G401.6 (cell line): Measurements from ENCODE around the gene NKIRAS2.
"Not testable (repeated sequence)": the region's sequence is repeated elsewhere in the genome, so short reads cannot be mapped to it uniquely, and the experiment has no call there.

Source experiments
- FAIRE-seq: peaks from 2 replicates; lab custom pipeline; 2012; peaks lifted over from hg19 to GRCh38; lab: Jason Lieb, UNC

The NKIRAS2 gene

GRCh38 chr17:41998497-41998896 lies 21.4 kb upstream of the NKIRAS2 start:
- FAIRE-seq, result no peak

GRCh38 chr17:42000413-42001133 lies 19.3 kb upstream of the NKIRAS2 start:
- FAIRE-seq, result no peak

GRCh38 chr17:42001729-42002128 lies 18.2 kb upstream of the NKIRAS2 start:
- no peak for FAIRE-seq

GRCh38 chr17:42002175-42002791 lies 17.6 kb upstream of the NKIRAS2 start:
- no peak for FAIRE-seq

GRCh38 chr17:42002792-42003301 lies 17.0 kb upstream of the NKIRAS2 start:
- FAIRE-seq, result no peak

- no peak for FAIRE-seq
These were observed 14.7 kb upstream of the NKIRAS2 start for GRCh38 chr17:42005166-42005565.

- FAIRE-seq, result no peak
These were observed 10.7 kb upstream of the NKIRAS2 start for GRCh38 chr17:42009170-42009569.

- not testable (repeated sequence) for FAIRE-seq
These were observed 9.6 kb upstream of the NKIRAS2 start for GRCh38 chr17:42010266-42010680.

- FAIRE-seq, result no peak
These were observed 8.9 kb upstream of the NKIRAS2 start for GRCh38 chr17:42010898-42011516.

- FAIRE-seq, result not testable (repeated sequence)
These were observed 7.5 kb upstream of the NKIRAS2 start for GRCh38 chr17:42012363-42012762.

- FAIRE-seq, result not testable (repeated sequence)
These were observed 6.2 kb upstream of the NKIRAS2 start for GRCh38 chr17:42013740-42014139.

- no peak for FAIRE-seq
These were observed 3.5 kb upstream of the NKIRAS2 start for GRCh38 chr17:42016411-42016831.

GRCh38 chr17:42016941-42017865 lies 2.7 kb upstream of the NKIRAS2 start, which contains the start of gene DNAJC7:
Gene DNAJC7, minus strand, starts transcription at chr17:42017439. Its CDS starts 23 bp downstream, at chr17:42017416.
- peak; percentile 84 for FAIRE-seq

- FAIRE-seq, result no peak
These were observed 2.1 kb upstream of the NKIRAS2 start for GRCh38 chr17:42017866-42018200.

GRCh38 chr17:42018339-42018738 lies 1.6 kb upstream of the NKIRAS2 start:
- no peak for FAIRE-seq

- FAIRE-seq, result no peak
These were observed 902 bp upstream of the NKIRAS2 start for GRCh38 chr17:42018988-42019387.

GRCh38 chr17:42020845-42021244 lies 955 bp downstream of the NKIRAS2 start:
- not testable (repeated sequence) for FAIRE-seq

- FAIRE-seq, result no peak
These were observed 3.8 kb downstream of the NKIRAS2 start for GRCh38 chr17:42023524-42024349.

- no peak for FAIRE-seq
These were observed 5.3 kb downstream of the NKIRAS2 start for GRCh38 chr17:42025191-42025579.

- no peak for FAIRE-seq
These were observed 6.0 kb downstream of the NKIRAS2 start for GRCh38 chr17:42025936-42026335.
